Activated CD8-positive, alpha-beta memory T cell treated with anti-CD3 and anti-CD28 coated beads, Interleukin-2, amount 50 U/mL, for 1 hour (primary cell): ENCODE measurements around the gene MGST1.
"Not testable (repeated sequence)": the region's sequence is repeated elsewhere in the genome, so short reads cannot be mapped to it uniquely, and the experiment has no call there.

Source experiments
- DNase-seq: peaks from one replicate; pipeline ENCODE4 v3.0.0-alpha.2; 2020; ENCODE audit errors: extremely low read depth

MGST1 gene

GRCh38 chr12:16352481-16352880 is 5.0 kb downstream of the MGST1 start:
- no peak for DNase-seq

- DNase-seq: no peak
Observed at GRCh38 chr12:16358878-16359277, 11.4 kb downstream of the MGST1 start.

- no peak for DNase-seq
Observed at GRCh38 chr12:16359512-16360491, 12.4 kb downstream of the MGST1 start.

- DNase-seq: no peak
Observed at GRCh38 chr12:16361142-16361783, 13.8 kb downstream of the MGST1 start.

- no peak for DNase-seq
Observed at GRCh38 chr12:16362550-16362949, 15.1 kb downstream of the MGST1 start.

GRCh38 chr12:16369156-16369555 is 21.7 kb downstream of the MGST1 start:
- no peak for DNase-seq

GRCh38 chr12:16370096-16370495 is 22.7 kb downstream of the MGST1 start:
- DNase-seq: no peak

GRCh38 chr12:16382652-16383312 is 35.3 kb downstream of the MGST1 start:
- DNase-seq: not testable (repeated sequence)

- no peak for DNase-seq
Observed at GRCh38 chr12:16384732-16385131, 37.3 kb downstream of the MGST1 start.

GRCh38 chr12:16385782-16386646 is 38.6 kb downstream of the MGST1 start:
- DNase-seq: no peak

GRCh38 chr12:16387919-16388318 is 40.5 kb downstream of the MGST1 start:
- DNase-seq: no peak

- no peak for DNase-seq
Observed at GRCh38 chr12:16389594-16389993, 42.1 kb downstream of the MGST1 start.

GRCh38 chr12:16392846-16393535 is 45.5 kb downstream of the MGST1 start:
- no peak for DNase-seq

- no peak for DNase-seq
Observed at GRCh38 chr12:16399101-16399500, 51.7 kb downstream of the MGST1 start.

GRCh38 chr12:16401835-16402234 is 54.4 kb downstream of the MGST1 start:
- not testable (repeated sequence) for DNase-seq

GRCh38 chr12:16407346-16407745 is 59.9 kb downstream of the MGST1 start:
- DNase-seq: no peak
